GM12878 (cell line): Measurements from ENCODE around the gene ZNF670. TPM values are rescaled to one million over a fixed set of nuclear protein-coding genes. Genes with fewer than 3 reads are reported as not detected.

ENCODE experiments used
- HDGF ChIP-seq: fragments of 450-650 bp; IDR thresholded peaks from 2 replicates; pipeline ENCODE4 v1.6.1; 2016; ENCODE audit warnings: antibody characterized with exemption
- PAX5 ChIP-seq: IDR thresholded peaks from 2 replicates; pipeline ENCODE4 v1.6.1; 2011; ENCODE audit warnings: low read depth, low read length, borderline replicate concordance
- REST ChIP-seq: IDR thresholded peaks from 2 replicates; pipeline ENCODE4 v1.6.1; 2012; ENCODE audit warnings: mild to moderate bottlenecking, low read depth, low read length
- SREBF2 ChIP-seq: IDR thresholded peaks from 2 replicates; pipeline ENCODE4 v1.6.1; 2012; ENCODE audit warnings: mild to moderate bottlenecking, low read length
- TAF1 ChIP-seq: IDR thresholded peaks from 2 replicates; pipeline ENCODE4 v1.6.1; 2011; ENCODE audit warnings: mild to moderate bottlenecking, low read depth, low read length, borderline replicate concordance
- TBL1XR1 ChIP-seq: IDR thresholded peaks from 2 replicates; pipeline ENCODE4 v1.6.1; 2012; ENCODE audit warnings: low read depth, low read length, improper control_type of control experiment
- ZBTB40 ChIP-seq: fragments of 450-650 bp; IDR thresholded peaks from 2 replicates; pipeline ENCODE4 v1.6.1; 2016; ENCODE audit warnings: mild to moderate bottlenecking, moderate library complexity, borderline replicate concordance
- polyA plus RNA-seq, 11 experiments: library from polyadenylated mRNA; depleted of rRNA in 4 of 11; unstranded in 6 of 11; stranded (reverse) in 5 of 11; fragments of >200 nt; fragmentation: Nextera tagmentation in 4 of 11; fragmentation: Illumina TruSeq in 1 of 11; extraction: Ambion mirVana in 4 of 11; extraction: Trizol in 1 of 11; gene quantifications; 1 replicate in 1 of 11; 2 replicates in 10 of 11; pipeline versions ENCODE4 v1.2.1 to v1.2.3, GENCODE V29; 2011 to 2016; ENCODE audit warnings: inconsistent platforms in 2 of 11, missing spikeins in 2 of 11, low read depth in 1 of 11
- total RNA-seq, 4 experiments: library from RNA; depleted of rRNA in 3 of 4; stranded (reverse); fragments of >200 nt in 3 of 4; fragmentation: Illumina TruSeq in 1 of 4; extraction: Trizol in 1 of 4; gene quantifications; 2 replicates each; pipeline versions ENCODE4 v1.2.1 to v1.2.3, GENCODE V29; 2013 to 2021

Gene ZNF670
- total and polyA plus RNA-seq, 10 of the 15 experiments (the other 5 are each of a cell fraction or from before 2014, with no cell fraction given): 3.0 to 9.0 (median 5.3) TPM

- TF ChIP-seq PAX5: no peak
- TF ChIP-seq TAF1: no peak
- TF ChIP-seq ZBTB40: no peak
- no peak for TF ChIP-seq SREBF2
- TF ChIP-seq REST: no peak
- TF ChIP-seq TBL1XR1: no peak
- TF ChIP-seq HDGF: no peak
These were observed 10.4 kb upstream of the ZNF670 start (continued) for GRCh38 chr1:247088967-247089366.
